IMR-90 (cell line): Measurements from ENCODE around the gene MINK1. TPM values are rescaled to one million over a fixed set of nuclear protein-coding genes. Genes with fewer than 3 reads are reported as not detected.
"Not testable (repeated sequence)": the region's sequence is repeated elsewhere in the genome, so short reads cannot be mapped to it uniquely, and the experiment has no call there.

Source experiments
- ATAC-seq: fragments of 200-7000 bp; cut with Tn5 transposase; 2 replicates; pipeline ENCODE4 v1.9.1; 2020; ENCODE audit warnings: low read depth, mild to moderate bottlenecking, moderate library complexity
- BruUV-seq: library from RNA; stranded (reverse); fragments of 400-500 nt; replicated peaks from 2 replicates; lab custom pipeline; 2021; lab: Mats Ljungman, UMichigan
- CTCF ChIA-PET: fragments of 300-600 bp; formaldehyde crosslinking; extraction: SDS; loops from one replicate; lab custom pipeline; 2021; ENCODE audit warnings: antibody characterized with exemption; lab: Yijun Ruan, JAX
- POLR2A ChIA-PET: fragments of 300-600 bp; sonication (Branson Sonifier 250); formaldehyde crosslinking; loops from one replicate; lab custom pipeline; 2022; ENCODE audit warnings: antibody characterized with exemption; ENCODE audit not compliant: unreplicated experiment; lab: Charles Lee
- DNase-seq: peaks from one replicate; pipeline ENCODE4 v3.0.0; 2013
- H2AFZ ChIP-seq: replicated peaks from 2 replicates; pipeline ENCODE3; 2013; ENCODE audit warnings: low read length, mild to moderate bottlenecking; ENCODE audit not compliant: poor library complexity
- H2AK5ac ChIP-seq: 2 replicates; pipeline ENCODE4 v1.6.1; 2013; ENCODE audit warnings: low read depth, low read length, inconsistent platforms
- H2AK9ac ChIP-seq: replicated peaks from 2 replicates; pipeline ENCODE3; 2013; ENCODE audit warnings: mild to moderate bottlenecking, low read depth, low read length, moderate library complexity; ENCODE audit not compliant: poor library complexity
- H2BK120ac ChIP-seq: 2 replicates; pipeline ENCODE4 v1.6.1; 2013; ENCODE audit warnings: low read depth, low read length, inconsistent platforms
- H2BK15ac ChIP-seq: 3 replicates; pipeline ENCODE4 v1.6.1; 2013; ENCODE audit warnings: low read depth, low read length, inconsistent platforms
- H2BK20ac ChIP-seq: 2 replicates; pipeline ENCODE4 v1.6.1; 2013; ENCODE audit warnings: low read depth, mild to moderate bottlenecking, inconsistent platforms, low read length, moderate library complexity
- H2BK5ac ChIP-seq: 2 replicates; pipeline ENCODE4 v1.6.1; 2013; ENCODE audit warnings: mild to moderate bottlenecking, low read depth, low read length, inconsistent platforms; ENCODE audit not compliant: poor library complexity, severe bottlenecking
- H3K14ac ChIP-seq: replicated peaks from 2 replicates; pipeline ENCODE4 v1.6.1; 2013; ENCODE audit warnings: low read depth, low read length, inconsistent platforms
- H3K18ac ChIP-seq: 2 replicates; pipeline ENCODE4 v1.6.1; 2013; ENCODE audit warnings: low read depth, low read length, control low read depth
- H3K23ac ChIP-seq: 2 replicates; pipeline ENCODE4 v1.6.1; 2013; ENCODE audit warnings: low read depth, low read length, inconsistent platforms
- H3K27ac ChIP-seq: 2 replicates; pipeline ENCODE4 v1.5.1; 2013; ENCODE audit warnings: mild to moderate bottlenecking, control low read depth, low read length; ENCODE audit not compliant: insufficient read depth
- H3K27me3 ChIP-seq: 2 replicates; pipeline ENCODE4 v1.6.1; 2013; ENCODE audit warnings: low read length; ENCODE audit not compliant: control insufficient read depth, insufficient read depth
- H3K36me3 ChIP-seq: 2 replicates; pipeline ENCODE4 v1.6.1; 2013; ENCODE audit warnings: low read length, mixed read lengths; ENCODE audit not compliant: control insufficient read depth, insufficient read depth
- H3K4ac ChIP-seq: 2 replicates; pipeline ENCODE4 v1.6.1; 2013; ENCODE audit warnings: low read depth, low read length, inconsistent platforms
- H3K4me1 ChIP-seq: 2 replicates; pipeline ENCODE4 v1.6.1; 2013; ENCODE audit warnings: low read length, mixed read lengths; ENCODE audit not compliant: control insufficient read depth, insufficient read depth
- H3K4me2 ChIP-seq: 2 replicates; pipeline ENCODE4 v1.6.1; 2013; ENCODE audit warnings: low read depth, mild to moderate bottlenecking, control low read depth, low read length, moderate library complexity
- H3K4me3 ChIP-seq: 2 replicates; pipeline ENCODE4 v1.5.1; 2013; ENCODE audit warnings: low read depth, mild to moderate bottlenecking, control low read depth, low read length, moderate library complexity; ENCODE audit not compliant: insufficient read depth
- H3K56ac ChIP-seq: 2 replicates; pipeline ENCODE4 v1.6.1; 2013; ENCODE audit warnings: low read length, inconsistent platforms; ENCODE audit not compliant: insufficient read depth; ENCODE audit errors: extremely low read depth
- H3K79me1 ChIP-seq, 2 experiments: 2 replicates each; pipeline ENCODE4 v1.6.1; 2013; ENCODE audit warnings: low read length in 2 of 2, inconsistent platforms in 1 of 2, low read depth in 1 of 2
- H3K9ac ChIP-seq: 2 replicates; pipeline ENCODE4 v1.6.1; 2013; ENCODE audit warnings: low read depth, low read length, control low read depth
- H3K9me1 ChIP-seq: 2 replicates; pipeline ENCODE4 v1.6.1; 2013; ENCODE audit warnings: low read length, inconsistent platforms; ENCODE audit not compliant: insufficient read depth
- H3K9me3 ChIP-seq: 2 replicates; pipeline ENCODE4 v1.6.1; 2013; ENCODE audit warnings: low read length; ENCODE audit not compliant: control insufficient read depth, insufficient read depth
- H4K20me1 ChIP-seq: 2 replicates; pipeline ENCODE4 v1.6.1; 2013; ENCODE audit warnings: low read length, inconsistent platforms; ENCODE audit not compliant: insufficient read depth
- H4K5ac ChIP-seq: 2 replicates; pipeline ENCODE4 v1.6.1; 2013; ENCODE audit warnings: mild to moderate bottlenecking, low read depth, low read length, control low read depth
- H4K8ac ChIP-seq, 2 experiments: 2 replicates each; pipeline ENCODE4 v1.6.1; 2013; ENCODE audit warnings: low read depth in 2 of 2, low read length in 2 of 2, control low read depth in 1 of 2, inconsistent platforms in 1 of 2
- H4K91ac ChIP-seq: 2 replicates; pipeline ENCODE4 v1.6.1; 2013; ENCODE audit warnings: low read depth, low read length, inconsistent platforms; ENCODE audit not compliant: insufficient read depth
- WGBS, 2 experiments: methylation state at CpG; one replicate each; pipeline versions ENCODE4 v1.1.5 to v1.1.7; 2013; ENCODE audit warnings: missing lambda C conversion rate in 2 of 2; ENCODE audit not compliant: insufficient read length in 1 of 2; ENCODE audit errors: extremely low coverage in 2 of 2; 5-methylcytosine and 5-hydroxymethylcytosine counted together
- dilution Hi-C: fragments of 300-500 bp; cut with HindIII; formaldehyde crosslinking; loops from one replicate; pipeline ENCODE4 v1.14.3; 2018; ENCODE audit warnings: low sequenced_read_pairs; ENCODE audit not compliant: unreplicated experiment
- in situ Hi-C: fragments of 300-500 bp; cut with MboI; formaldehyde crosslinking; loops from 3 replicates; pipeline ENCODE4 v1.14.3; 2019; ENCODE audit warnings: low sequenced_read_pairs, inconsistent platforms, mixed read lengths
- intact Hi-C: fragments of 100-400 bp; cut with micrococcal nuclease; formaldehyde crosslinking; loops from 2 replicates; pipeline ENCODE4 v1.10.0; 2022
- polyA plus RNA-seq, 3 experiments: library from polyadenylated mRNA; depleted of rRNA; stranded (reverse); fragments of >200 nt; gene quantifications; 2 replicates each; pipeline ENCODE4 v1.2.3, GENCODE V29; 2012; ENCODE audit warnings: low replicate concordance in 1 of 3
- total RNA-seq: library from RNA; depleted of rRNA; stranded (reverse); fragments of >200 nt; gene quantifications from 2 replicates; pipeline ENCODE4 v1.2.3, GENCODE V29; 2012

MINK1 gene
- total and polyA plus RNA-seq, 2 of the 4 experiments (the other 2 are of a cell fraction), result 12.2 to 40.9 TPM

- dilution Hi-C loops, H3K9me3 ChIP-seq, H4K91ac ChIP-seq, H3K23ac ChIP-seq, H3K9me1 ChIP-seq, in situ Hi-C loops, H2BK15ac ChIP-seq, H3K9ac ChIP-seq, H3K36me3 ChIP-seq, H2AK5ac ChIP-seq, H3K4ac ChIP-seq, H2BK20ac ChIP-seq, H3K4me3 ChIP-seq, H3K4me2 ChIP-seq, H4K5ac ChIP-seq, H4K8ac ChIP-seq, H2AFZ ChIP-seq, H2BK120ac ChIP-seq, H3K56ac ChIP-seq, H2BK5ac ChIP-seq, H3K27ac ChIP-seq, BruUV-seq, intact Hi-C loops, ATAC-seq, DNase-seq, H3K4me1 ChIP-seq, H3K18ac ChIP-seq, H2AK9ac ChIP-seq, H3K14ac ChIP-seq, H3K27me3 ChIP-seq: not testable (repeated sequence)
- no CpG with 5 or more reads among the region's 5 CpGs for WGBS, 2 experiments
- Histone ChIP-seq H4K20me1 (peaks cover 13% of the 10 kb centered on the region; the same call in 1 of the 2 replicates), H3K79me1 (peaks cover 17 to 31% of the 10 kb centered on the region in 2 experiments; a peak in 3 of 4 replicates)
- ChIA-PET POLR2A (interaction anchor here (0.5 to 0.6 kb wide), 2 partner anchors 10 to 79 kb away, joined by 3 to 4 read pairs; no protein-coding TSS in a partner anchor), CTCF (interaction anchor here (0.7 kb wide), 1 partner anchor 42 kb away, joined by 4 read pairs; no protein-coding TSS in a partner anchor)
Measured at GRCh38 chr17:4867535-4867934, 34.4 kb downstream of the MINK1 start.

- intact Hi-C loops, CTCF ChIA-PET: not testable (repeated sequence)
Measured at GRCh38 chr17:4869058-4869998, 36.2 kb downstream of the MINK1 start.

More at GRCh38 chr17:4869058-4869998, 36.2 kb downstream of the MINK1 start:
- H3K14ac ChIP-seq, H3K9me1 ChIP-seq, H3K4ac ChIP-seq, H3K4me1 ChIP-seq, H4K5ac ChIP-seq, H2BK120ac ChIP-seq, H2BK20ac ChIP-seq, H2AK5ac ChIP-seq, H4K20me1 ChIP-seq, BruUV-seq, H3K4me2 ChIP-seq, H3K23ac ChIP-seq, H3K27ac ChIP-seq, H3K56ac ChIP-seq, H2BK5ac ChIP-seq, H4K8ac ChIP-seq, H3K27me3 ChIP-seq, H4K91ac ChIP-seq, H3K9me3 ChIP-seq, dilution Hi-C loops, H3K36me3 ChIP-seq, ATAC-seq, POLR2A ChIA-PET, H3K4me3 ChIP-seq, DNase-seq, H3K18ac ChIP-seq, H3K9ac ChIP-seq, H2AFZ ChIP-seq, H2BK15ac ChIP-seq, H2AK9ac ChIP-seq, in situ Hi-C loops: not testable (repeated sequence)
- 93% methylated on average over 9 of the region's 22 CpGs; no CpG with 5 or more reads in 1 of the 2 experiments for WGBS, 2 experiments
- peaks cover 17 to 29% of the 10 kb centered on the region in 2 experiments; a peak in 3 of 4 replicates for H3K79me1 ChIP-seq
